Activated CD4-positive, CD25-positive, alpha-beta regulatory T cell (primary cell): ENCODE data around the gene MRPL45.
"Not testable (repeated sequence)": the region's sequence is repeated elsewhere in the genome, so short reads cannot be mapped to it uniquely, and the experiment has no call there.

Experiments used
- DNase-seq, 4 experiments: peaks; one replicate each; lab custom pipeline; 2025; lab: John Stamatoyannopoulos, UW

Gene MRPL45

GRCh38 chr17:38296834-38297517, at the start of gene MRPL45:
Gene MRPL45, plus strand, starts transcription at chr17:38297168. Its CDS starts 16 bp downstream, at chr17:38297184.
- DNase-seq, result peak; percentile 84 to 88 (median 84)

DNA sequence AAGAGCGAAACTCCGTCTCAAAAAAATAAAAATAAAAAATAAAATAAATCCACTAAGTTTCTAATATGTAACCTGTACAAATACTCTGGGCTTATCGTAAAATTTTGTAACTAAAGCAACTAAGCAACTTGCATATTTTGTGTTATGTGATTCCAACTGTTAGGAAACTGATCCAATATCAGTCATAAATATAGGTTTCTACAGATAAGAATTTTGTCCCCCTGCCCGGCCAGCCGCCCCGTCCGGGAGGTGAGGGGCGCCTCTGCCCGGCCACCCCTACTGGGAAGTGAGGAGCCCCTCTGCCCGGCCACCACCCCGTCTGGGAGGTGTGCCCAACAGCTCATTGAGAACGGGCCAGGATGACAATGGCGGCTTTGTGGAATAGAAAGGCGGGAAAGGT, 43.8 kb upstream of the MRPL45 start:
- DNase-seq, result not testable (repeated sequence)

- not testable (repeated sequence) for DNase-seq
Measured at GRCh38 chr17:38254357-38254756, 42.6 kb upstream of the MRPL45 start.

DNA sequence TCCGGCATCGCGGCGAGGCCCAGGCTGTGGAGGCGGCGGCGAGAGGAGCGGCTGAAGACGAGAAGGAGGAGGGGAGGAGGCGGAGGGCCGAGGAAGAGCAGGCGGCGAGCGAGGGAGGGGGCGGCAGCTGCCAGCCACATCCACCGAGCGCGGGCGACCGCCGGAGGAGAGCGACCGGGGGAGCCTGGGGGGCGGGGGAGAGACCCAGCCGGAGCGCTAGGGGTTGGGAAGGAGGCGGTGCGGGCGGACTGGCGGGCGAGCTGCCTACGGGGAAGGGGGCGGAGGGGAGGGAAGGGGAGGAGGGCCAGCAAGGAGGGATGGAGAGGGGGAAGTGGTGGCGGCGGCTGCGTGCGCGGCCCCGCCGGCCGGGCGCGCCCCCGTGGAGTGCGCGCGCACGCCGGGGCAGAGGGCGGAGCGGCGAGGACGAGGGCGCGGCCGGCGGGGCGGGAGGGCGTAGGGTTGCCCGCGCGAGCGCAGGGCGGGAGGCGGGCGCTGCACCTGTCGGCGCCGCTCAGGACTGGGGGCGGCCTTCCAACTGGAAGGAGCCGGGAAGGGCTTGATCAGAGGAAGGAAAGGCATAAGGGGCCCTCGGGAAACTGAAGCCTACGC, 39.9 kb upstream of the MRPL45 start:
- peak; percentile 53 to 74 (median 66) for DNase-seq

DNA sequence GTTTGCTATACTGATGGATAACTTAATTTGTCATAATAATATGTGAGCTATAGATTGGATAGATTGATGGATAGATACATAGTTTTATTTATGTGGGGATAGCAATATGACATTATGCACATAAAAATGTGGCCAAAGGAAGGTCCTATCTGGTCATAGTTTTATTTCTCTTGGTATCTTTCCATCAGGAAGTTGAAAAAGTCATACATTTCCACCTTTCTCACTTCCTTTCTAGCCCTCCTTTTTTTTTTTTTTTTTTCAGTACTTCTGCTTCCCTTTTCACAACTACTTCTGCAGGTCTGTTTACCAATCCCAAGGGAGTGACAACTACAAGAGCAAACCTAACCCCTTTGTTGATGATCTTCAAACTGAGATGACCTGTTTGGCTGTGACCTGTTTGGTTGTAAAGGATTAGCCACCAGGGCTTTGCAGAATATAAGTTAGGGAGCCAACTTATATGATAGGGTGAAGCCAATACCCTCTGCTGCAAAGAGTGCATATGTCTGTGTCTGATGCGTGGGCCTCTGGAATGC, 30.9 kb upstream of the MRPL45 start:
- DNase-seq, result not testable (repeated sequence)

- DNase-seq, result not testable (repeated sequence)
Measured at GRCh38 chr17:38266571-38266970, 30.4 kb upstream of the MRPL45 start.

DNA sequence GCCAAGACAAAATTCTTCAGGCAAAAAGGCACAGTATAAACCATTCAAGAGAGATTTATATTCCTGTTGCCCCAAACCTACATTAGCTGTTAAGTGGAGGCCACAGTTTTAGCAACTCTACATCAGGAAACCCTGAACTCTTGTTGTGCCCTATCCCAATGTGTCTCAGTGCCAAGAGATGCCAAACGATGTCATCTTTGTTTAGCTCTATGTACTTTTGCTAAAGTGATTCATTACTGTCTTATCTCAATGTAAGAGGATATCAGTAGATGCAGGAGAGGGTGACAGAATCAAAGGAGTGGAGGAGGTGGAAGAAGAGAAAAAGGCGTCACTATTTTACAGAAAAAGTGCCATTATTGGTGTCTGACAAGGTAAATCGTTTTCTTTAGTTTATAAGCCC, 28.8 kb upstream of the MRPL45 start:
- DNase-seq, result not testable (repeated sequence)

GRCh38 chr17:38269045-38269444, 27.9 kb upstream of the MRPL45 start:
- not testable (repeated sequence) for DNase-seq

DNA sequence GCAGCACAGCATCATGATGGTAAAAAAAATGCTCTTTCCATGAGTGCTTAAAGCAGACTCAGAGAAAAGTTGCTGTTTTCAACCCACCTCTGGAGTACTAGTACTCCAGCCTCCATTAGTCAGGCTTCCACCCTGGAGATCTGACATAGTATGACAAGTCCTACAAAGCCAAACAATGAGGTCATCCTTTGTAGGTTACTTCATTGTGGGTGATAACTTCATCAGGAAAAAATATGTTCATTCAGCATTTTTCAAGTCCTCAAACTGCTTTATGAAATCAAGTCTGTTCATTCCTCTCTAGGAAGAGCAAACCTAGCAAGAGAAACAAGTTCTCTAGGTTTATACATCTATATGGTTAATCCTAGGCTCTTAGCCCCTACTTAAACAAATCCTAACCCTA, 27.4 kb upstream of the MRPL45 start:
- DNase-seq, result not testable (repeated sequence)

DNA sequence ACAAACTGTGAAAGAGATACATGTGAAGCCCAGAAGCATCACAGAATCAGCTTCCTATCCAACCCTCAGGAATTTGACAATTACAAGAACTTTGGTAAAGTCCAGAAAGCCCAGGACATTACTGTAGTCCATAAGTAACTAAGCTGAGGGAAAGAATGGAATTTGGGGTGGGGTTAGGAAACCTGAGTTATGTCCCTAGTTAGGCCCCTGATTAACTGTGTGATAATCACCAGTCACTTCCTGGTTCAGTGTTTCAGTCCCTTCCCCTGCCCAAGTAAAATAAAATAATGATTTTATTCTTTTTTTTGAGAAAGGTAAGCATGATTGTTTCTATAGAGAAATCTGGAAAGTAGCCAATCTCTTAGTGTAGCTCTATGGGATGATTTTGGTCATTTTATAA, 11.0 kb upstream of the MRPL45 start:
- not testable (repeated sequence) for DNase-seq

- DNase-seq, result not testable (repeated sequence)
Measured at GRCh38 chr17:38286501-38287091, 10.4 kb upstream of the MRPL45 start.

GRCh38 chr17:38288217-38288827, 8.6 kb upstream of the MRPL45 start:
- DNase-seq, result not testable (repeated sequence)

DNA sequence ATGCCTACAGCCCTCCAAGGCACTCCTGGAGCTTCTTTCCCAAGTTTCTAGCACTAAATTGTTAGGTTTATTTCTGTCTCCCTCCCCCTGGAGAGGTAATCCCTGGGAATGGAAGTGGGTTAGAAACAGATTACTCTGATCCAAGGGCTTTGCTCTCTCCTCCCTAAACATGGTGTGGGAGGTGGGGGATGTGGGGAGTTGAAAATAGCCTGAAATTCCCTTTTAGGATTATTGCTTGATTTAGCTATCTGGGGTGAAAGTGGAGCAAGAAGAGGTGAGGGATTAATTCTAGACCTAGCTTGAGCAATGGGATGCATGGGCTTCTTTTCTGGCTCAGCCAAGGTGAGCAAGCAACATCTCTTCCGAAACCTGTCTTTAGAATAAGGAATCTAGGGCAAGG, 7.2 kb upstream of the MRPL45 start:
- DNase-seq, result not testable (repeated sequence)

DNA sequence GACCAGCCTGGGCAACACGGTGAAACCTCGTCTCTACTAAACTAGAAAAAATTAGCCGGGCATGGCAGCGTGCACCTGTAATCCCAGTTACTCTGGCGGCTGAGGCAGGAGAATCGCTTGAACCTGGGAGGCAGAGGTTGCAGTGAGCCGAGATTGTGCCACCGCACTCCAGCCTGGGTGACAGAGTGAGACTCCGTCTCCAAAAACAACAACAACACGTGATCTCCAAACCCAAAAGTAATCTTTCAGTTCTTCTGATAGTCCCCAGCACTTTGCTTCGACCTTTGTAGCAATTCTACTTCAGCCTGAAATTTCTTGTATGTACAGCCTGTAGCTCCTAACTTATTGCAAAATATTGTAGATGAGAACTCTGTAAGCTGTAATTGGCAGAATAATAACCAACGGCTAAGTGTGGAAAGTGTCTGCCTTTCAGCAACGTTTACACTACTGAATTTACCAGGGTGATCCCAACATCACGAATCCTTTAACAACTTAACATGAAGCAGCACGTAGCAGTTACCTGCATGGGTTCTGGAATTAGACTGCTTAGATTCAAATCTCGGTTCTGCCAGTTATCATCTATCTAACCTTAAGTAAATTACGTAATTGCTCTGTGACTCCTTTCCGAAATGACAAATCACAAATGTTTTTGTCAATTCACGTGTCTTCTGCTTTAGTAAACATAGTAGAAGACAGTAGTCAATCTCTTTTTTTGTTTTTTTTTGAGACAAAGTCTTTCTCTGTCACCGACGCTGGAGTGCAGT, 1.2 kb upstream of the MRPL45 start:
- not testable (repeated sequence) for DNase-seq

DNA sequence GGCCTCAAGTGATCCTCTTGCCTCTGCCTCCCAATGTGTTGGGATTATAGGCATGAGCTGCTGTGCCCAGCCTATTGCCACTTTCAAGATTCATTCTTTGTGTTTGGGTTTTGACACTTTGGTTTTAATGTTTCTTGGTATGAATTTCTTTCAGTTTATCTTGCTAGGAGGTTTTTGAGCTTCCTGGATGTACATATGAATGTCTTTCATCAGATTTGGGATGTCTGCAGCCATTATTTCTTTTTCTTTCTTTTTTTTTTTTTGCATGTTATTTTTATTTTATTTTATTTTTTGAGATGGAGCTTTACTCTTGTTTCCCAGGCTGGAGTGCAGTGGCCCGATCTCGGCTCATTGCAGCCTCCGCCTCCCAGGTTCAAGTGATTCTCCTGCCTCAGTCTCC, 18.5 kb downstream of the MRPL45 start:
- DNase-seq, result no peak

DNA sequence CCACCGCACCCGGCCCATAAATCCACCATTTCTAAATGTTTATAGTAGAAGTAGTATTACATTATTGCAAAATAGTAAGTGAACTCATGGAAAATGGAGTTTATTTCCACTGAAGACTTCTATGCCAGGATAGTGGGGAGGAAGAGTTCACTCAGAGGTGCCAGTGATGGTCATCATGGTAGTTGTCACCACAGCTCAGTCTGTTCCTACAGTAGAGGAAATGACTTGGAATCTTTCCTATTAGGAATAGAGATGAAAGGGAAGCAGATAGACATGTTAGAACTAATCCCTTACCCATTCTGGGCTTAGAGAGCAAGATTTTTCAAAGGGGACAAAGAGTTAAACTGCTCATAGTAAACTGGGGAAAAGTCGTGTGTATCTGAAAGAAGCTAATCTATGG, 20.1 kb downstream of the MRPL45 start:
- no peak for DNase-seq

DNA sequence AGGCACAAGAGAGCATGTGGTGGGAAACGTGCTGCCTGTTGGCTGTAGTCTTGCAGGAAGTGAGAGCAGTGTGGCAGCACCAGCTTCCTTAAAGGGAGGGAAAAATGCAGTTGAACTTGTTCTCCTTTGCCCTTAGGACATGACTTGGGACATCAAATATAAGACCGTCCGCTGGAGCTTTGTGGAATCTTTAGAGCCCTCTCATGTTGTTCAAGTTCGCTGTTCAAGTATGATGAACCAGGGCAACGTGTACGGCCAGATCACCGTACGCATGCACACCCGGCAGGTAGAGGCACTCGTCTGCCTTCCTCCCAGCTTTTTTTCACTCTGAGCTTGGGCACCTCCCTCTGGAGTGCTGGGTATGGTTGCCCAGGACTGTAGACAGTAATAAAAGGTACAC, 23.5 kb downstream of the MRPL45 start:
- DNase-seq, result no peak

GRCh38 chr17:38322156-38322779, 25.3 kb downstream of the MRPL45 start:
- DNase-seq, result peak; percentile 42 to 69 (median 46)

DNA sequence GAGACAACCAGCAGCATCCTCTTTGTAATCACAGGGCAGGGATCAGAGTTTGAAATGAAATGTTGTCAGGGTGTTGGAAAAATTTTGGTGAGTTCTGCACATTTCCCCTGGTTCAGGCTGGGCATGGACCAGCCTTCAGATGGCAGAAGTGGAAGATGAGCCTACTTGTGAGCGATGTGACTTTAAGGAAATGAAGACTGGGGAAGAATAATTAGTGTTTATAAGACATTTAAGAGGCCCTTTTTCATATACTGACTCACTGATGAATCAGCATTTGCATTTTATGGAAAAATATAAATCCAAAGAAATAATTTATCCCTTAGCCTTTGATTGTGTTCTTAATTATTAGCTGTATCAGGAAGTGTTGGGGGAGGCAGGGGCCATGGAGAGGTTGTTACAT, 25.9 kb downstream of the MRPL45 start:
- no peak for DNase-seq

DNA sequence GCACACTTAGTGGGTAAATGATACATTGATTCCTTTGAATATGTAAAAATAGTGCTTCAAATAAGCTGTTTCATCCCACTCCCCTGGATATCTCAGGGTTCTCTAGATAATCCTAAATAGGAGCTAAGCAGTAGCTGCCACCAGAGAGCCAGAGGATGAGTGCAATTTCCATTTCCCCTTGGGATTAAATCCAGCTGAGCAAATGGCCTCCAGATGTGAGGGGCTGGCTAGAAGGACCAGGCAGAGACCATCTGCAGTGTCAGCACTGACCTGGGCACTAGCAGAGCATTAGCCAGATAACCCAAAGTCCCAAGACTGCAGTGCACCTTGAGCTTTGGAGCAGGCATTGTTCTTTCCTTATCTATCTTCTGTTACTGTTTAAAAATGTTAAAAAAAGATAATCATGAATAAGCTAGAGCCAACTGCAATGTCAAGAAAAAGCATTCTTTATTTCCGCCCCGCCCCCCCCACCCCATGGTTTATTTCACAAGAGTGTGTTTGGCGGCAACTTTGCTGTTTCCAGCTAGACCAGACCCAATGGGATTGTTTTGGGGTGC, 27.3 kb downstream of the MRPL45 start:
- no peak for DNase-seq

- no peak for DNase-seq
Measured at GRCh38 chr17:38324772-38325171, 27.8 kb downstream of the MRPL45 start.
